ENCODE results near the gene FUZ. TPM values are rescaled to one million over a fixed set of nuclear protein-coding genes. Genes with fewer than 3 reads are reported as not detected.

Gene FUZ
- total RNA-seq, 4 donors from 2014 or later, result 14.1 to 38.0 (median 23.4) TPM

DNA sequence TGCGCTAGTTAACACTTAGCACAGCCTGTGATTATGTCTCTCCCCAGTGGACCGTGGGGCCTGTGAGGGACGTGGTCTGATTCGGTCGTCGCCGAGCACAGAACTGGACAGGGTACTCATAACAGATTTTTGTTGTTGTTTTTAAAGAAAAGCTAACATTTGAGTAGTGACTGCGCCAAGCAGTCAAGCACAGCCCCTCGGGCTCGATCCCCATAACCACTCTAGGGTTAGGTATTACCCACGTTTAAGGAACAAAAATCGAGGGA is 37.1 kb upstream of the FUZ start:
- H3K4me3 ChIP-seq, result peak overlapping the region; percentile 84 to 97 (median 86)
- peaks cover 27 to 44% (median 39%) of the 10 kb centered on the region in 4 donors for H3K4me1 ChIP-seq
- H3K27ac ChIP-seq (replicated peaks in 1 of 4), result peak overlapping the region; percentile 96 to 100 (median 98)
- intact Hi-C loops (cut with DNase I), result loop anchor here (5.0 kb wide), 1 partner anchor 33 kb away; the partner anchor contains the start of gene MED25
- H3K36me3 ChIP-seq, result peaks cover 4 to 11% (median 10%) of the 10 kb centered on the region in 4 donors
- TF ChIP-seq, protein P1, sequence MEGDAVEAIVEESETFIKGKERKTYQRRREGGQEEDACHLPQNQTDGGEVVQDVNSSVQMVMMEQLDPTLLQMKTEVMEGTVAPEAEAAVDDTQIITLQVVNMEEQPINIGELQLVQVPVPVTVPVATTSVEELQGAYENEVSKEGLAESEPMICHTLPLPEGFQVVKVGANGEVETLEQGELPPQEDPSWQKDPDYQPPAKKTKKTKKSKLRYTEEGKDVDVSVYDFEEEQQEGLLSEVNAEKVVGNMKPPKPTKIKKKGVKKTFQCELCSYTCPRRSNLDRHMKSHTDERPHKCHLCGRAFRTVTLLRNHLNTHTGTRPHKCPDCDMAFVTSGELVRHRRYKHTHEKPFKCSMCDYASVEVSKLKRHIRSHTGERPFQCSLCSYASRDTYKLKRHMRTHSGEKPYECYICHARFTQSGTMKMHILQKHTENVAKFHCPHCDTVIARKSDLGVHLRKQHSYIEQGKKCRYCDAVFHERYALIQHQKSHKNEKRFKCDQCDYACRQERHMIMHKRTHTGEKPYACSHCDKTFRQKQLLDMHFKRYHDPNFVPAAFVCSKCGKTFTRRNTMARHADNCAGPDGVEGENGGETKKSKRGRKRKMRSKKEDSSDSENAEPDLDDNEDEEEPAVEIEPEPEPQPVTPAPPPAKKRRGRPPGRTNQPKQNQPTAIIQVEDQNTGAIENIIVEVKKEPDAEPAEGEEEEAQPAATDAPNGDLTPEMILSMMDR (IDR thresholded peaks at IDR 0.05), result no peak
- TF ChIP-seq POLR2AphosphoS5 (IDR thresholded peaks at IDR 0.05), result no peak
- TF ChIP-seq POLR2A (IDR thresholded peaks at IDR 0.05; ENCODE audit: low read depth), result no peak
- no peak for TF ChIP-seq EP300 (IDR thresholded peaks at IDR 0.05)
- no peaks in the 10 kb centered on the region for H3K27me3 ChIP-seq
- 38% methylated on average over 12 of the region's 12 CpGs for WGBS
- no peak for DNase-seq (ENCODE audit: extremely low spot score)
- no peaks in the 10 kb centered on the region for H3K9me3 ChIP-seq

DNA sequence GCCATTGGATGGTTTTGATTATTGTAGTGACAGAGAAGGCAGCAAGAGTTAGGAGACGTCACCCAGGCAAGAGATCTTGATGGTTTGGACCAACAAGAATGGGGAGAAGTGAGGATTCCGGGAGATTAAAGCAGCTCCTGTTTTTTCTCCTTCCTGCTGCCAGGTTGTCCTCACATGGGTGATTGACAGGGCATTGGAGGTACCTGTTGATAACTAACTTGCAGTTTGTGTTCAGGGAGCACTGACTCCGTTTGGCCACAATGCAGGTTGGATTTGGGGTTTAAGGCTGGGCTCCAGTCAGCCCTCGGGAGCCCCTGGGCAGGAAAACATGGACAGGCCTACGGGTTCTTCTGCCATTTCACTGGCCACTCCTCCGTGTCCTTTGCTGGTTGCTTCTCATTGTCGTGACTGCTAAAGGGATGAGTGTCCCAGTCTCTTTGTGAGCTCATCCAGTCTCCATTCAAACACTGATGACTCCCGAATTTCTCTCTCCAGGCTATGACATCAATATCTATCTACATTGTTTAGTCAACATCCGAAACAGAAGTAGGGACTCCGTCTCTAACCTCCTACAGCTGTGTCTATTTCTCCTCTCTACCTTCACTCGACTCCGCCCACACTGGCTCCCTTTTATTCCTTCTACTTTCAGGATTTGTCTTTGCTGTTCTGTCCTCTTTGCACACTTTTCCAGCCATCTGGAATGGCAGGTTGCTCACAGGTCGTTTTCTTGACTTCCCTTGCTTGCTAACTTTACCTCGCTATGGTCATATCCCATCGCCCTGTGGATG is 36.5 kb upstream of the FUZ start:
- peaks cover 27 to 42% (median 36%) of the 10 kb centered on the region in 4 donors for H3K4me1 ChIP-seq
- intact Hi-C loops (cut with DNase I), result loop anchor here (5.0 kb wide), 1 partner anchor 32 kb away; the partner anchor contains the start of gene MED25
- peak overlapping the region; percentile 96 to 100 (median 98) for H3K27ac ChIP-seq (replicated peaks in 1 of 4)
- TF ChIP-seq EP300 (IDR thresholded peaks at IDR 0.05) (no peak), POLR2AphosphoS5 (IDR thresholded peaks at IDR 0.05) (no peak), POLR2A (IDR thresholded peaks at IDR 0.05; ENCODE audit: low read depth) (no peak)
- TF ChIP-seq, protein P1 (IDR thresholded peaks at IDR 0.05), result no peak
- H3K4me3 ChIP-seq, result peak overlapping the region; percentile 84 to 97 (median 86)
- DNase-seq (ENCODE audit: extremely low spot score), result no peak
- no peaks in the 10 kb centered on the region for H3K27me3 ChIP-seq
- H3K36me3 ChIP-seq, result peaks cover 0 to 6% (median 5%) of the 10 kb centered on the region in 4 donors
- WGBS, result 89% methylated on average over 13 of the region's 15 CpGs
- H3K9me3 ChIP-seq, result no peaks in the 10 kb centered on the region

DNA sequence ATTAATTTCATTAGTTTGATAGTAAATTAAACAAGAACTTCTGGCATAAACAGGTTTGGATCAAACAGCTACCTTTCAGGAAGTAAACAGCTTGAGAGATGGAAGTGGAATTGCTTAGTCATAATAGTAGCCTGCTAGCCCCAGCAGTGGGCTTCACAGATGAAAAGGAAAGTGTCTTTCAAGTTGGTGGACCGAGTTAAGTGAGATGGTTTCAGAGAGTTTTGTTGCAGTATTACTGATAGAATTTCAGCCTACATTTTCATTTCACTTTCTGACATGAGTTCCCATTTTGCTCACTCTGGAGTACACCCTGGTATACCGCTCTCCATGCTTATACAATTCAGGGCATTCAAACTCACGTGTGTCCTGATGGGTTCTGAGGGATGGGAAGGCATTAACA is 35.8 kb upstream of the FUZ start:
- Histone ChIP-seq H3K4me1 (peaks cover 27 to 35% (median 30%) of the 10 kb centered on the region in 4 donors), H3K27me3 (no peaks in the 10 kb centered on the region), H3K27ac (replicated peaks in 1 of 4) (no peak overlapping the region), H3K4me3 (no peak overlapping the region), H3K9me3 (no peaks in the 10 kb centered on the region), H3K36me3 (no peaks in the 10 kb centered on the region)
- no peak for DNase-seq (ENCODE audit: extremely low spot score)
- intact Hi-C loops (cut with DNase I), result no loop called here
- no peak for TF ChIP-seq EP300 (IDR thresholded peaks at IDR 0.05)
- TF ChIP-seq, protein P1 (IDR thresholded peaks at IDR 0.05), result no peak
- TF ChIP-seq POLR2AphosphoS5 (IDR thresholded peaks at IDR 0.05), result no peak
- TF ChIP-seq POLR2A (IDR thresholded peaks at IDR 0.05; ENCODE audit: low read depth), result no peak
- WGBS, result 94% methylated on average over 3 of the region's 3 CpGs

DNA sequence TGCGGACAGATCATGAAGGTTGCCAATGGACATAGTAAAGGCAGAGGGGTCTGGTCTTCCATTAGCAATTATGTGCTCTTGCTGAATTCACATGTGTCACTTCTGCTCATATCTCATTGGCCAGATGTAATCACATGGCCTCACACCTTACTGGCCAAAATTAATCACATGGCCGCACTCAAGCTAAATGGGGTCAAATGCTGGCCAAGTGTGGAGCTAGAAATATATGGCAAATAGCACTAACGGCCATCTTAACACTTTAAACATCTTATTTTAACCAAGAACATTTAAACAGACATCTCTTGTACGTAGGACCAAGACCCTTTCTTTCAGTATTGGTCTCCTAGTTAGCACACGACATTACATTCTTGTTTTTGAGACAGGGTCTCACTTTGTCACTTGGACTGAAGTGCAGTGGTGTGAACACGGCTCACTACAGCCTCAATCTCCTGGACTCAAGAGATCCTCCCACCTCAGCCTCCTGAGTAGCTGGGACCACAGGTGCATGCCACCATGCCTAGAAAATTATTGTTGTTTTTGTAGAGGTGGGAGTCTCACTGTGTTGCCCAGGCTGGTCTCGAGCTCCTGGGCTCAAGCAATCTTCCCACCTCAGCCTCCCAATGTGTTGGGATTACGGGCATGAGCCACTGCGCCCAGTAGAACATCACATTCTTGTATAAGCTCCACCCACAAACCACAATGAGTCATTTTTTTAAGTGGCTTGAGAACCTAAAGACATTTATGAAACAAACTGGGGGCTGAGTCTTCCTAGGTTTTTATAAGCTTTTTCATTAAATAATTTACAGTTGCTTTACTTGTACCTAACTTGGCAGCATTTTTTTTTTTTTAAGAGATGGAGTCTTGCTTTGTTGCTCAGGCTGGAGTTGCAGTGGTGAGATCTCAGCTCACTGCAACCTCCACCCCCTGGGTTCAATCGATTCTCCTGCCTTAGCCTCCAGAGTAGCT is 34.9 kb upstream of the FUZ start:
- H3K9me3 ChIP-seq, result no peaks in the 10 kb centered on the region
- no peak overlapping the region for H3K4me3 ChIP-seq
- no peaks in the 10 kb centered on the region for H3K36me3 ChIP-seq
- intact Hi-C loops (cut with DNase I), result no loop called here
- no peak overlapping the region for H3K27ac ChIP-seq (replicated peaks in 1 of 4)
- H3K4me1 ChIP-seq, result peaks cover 19 to 26% (median 21%) of the 10 kb centered on the region in 4 donors
- 86% methylated on average over 10 of the region's 10 CpGs for WGBS
- TF ChIP-seq EP300 (IDR thresholded peaks at IDR 0.05), result no peak
- no peak for DNase-seq (ENCODE audit: extremely low spot score)
- H3K27me3 ChIP-seq, result no peaks in the 10 kb centered on the region

DNA sequence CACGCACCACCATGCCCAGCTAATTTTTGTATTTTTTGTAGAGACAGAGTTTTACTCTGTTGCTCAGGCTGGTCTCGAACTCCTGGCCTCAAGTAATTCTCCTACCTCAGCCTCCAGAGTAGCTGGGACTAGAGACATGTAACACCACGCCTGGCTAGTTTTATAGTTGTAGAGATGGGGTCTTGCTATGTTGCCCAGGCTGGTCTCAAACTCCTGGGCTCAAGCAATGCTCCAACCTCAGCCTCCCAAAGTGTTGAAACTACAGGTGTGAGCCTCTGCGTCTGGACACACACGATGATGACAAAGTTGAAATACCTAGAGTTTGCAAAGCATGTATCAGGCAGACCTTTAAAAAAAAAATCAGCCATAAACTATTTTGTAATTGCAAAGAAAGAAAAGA is 33.3 kb upstream of the FUZ start:
- TF ChIP-seq EP300 (IDR thresholded peaks at IDR 0.05) (no peak), POLR2A (IDR thresholded peaks at IDR 0.05; ENCODE audit: low read depth) (no peak), POLR2AphosphoS5 (IDR thresholded peaks at IDR 0.05) (no peak)
- TF ChIP-seq, protein P1 (IDR thresholded peaks at IDR 0.05), result no peak
- WGBS, result 84% methylated on average over 5 of the region's 5 CpGs
- Histone ChIP-seq H3K9me3 (no peaks in the 10 kb centered on the region), H3K4me3 (no peak overlapping the region), H3K27me3 (no peaks in the 10 kb centered on the region), H3K27ac (replicated peaks in 1 of 4) (no peak overlapping the region), H3K4me1 (peaks cover 5 to 10% (median 7%) of the 10 kb centered on the region in 4 donors), H3K36me3 (no peaks in the 10 kb centered on the region)
- intact Hi-C loops (cut with DNase I), result no loop called here
- no peak for DNase-seq (ENCODE audit: extremely low spot score)
